Adrenal gland (tissue), 5 donors: ENCODE data around the gene METTL13.

ENCODE experiments used
- CTCF ChIP-seq, 6 experiments: fragments of 450-650 bp in 4 of 6; fragments of 200-600 bp in 2 of 6; sonication (generic) in 1 of 6; IDR thresholded peaks; 1 replicate in 5 of 6; 2 replicates in 1 of 6; pipeline versions ENCODE4 v1.5.1 to v1.8.0; 2016 to 2021; ENCODE audit warnings: antibody characterized with exemption in 6 of 6, mild to moderate bottlenecking in 2 of 6, moderate library complexity in 1 of 6
- POLR2A ChIP-seq, 2 donors: fragments of 450-650 bp; IDR thresholded peaks; one replicate each; pipeline ENCODE4 v1.6.1; 2017; ENCODE audit warnings: antibody characterized with exemption in 2 of 2, mild to moderate bottlenecking in 2 of 2, moderate library complexity in 1 of 2
- donor health status: DM: no; HTN: no; CAD: no.

GRCh38 chr1:171784784-171785183, 3.3 kb downstream of the METTL13 start:
- no peak for TF ChIP-seq POLR2A (IDR thresholded peaks at IDR 0.05)
- TF ChIP-seq CTCF (IDR thresholded peaks at IDR 0.05) = no peak
